T-helper 1 cell treated with Interleukin-12 subunit alpha and Interleukin-12 subunit beta and Interleukin-4 antibody, amounts not matched to agents 30 ng/mL and 1 ng/mL, for 36 hours (primary cell): Measurements from ENCODE around the gene PAFAH1B2. TPM values are rescaled to one million over a fixed set of nuclear protein-coding genes. Genes with fewer than 3 reads are reported as not detected.

Experiments
- intact Hi-C: fragments of 100-400 bp; cut with micrococcal nuclease; formaldehyde crosslinking; loops from one replicate; pipeline ENCODE4 v1.15.1; 2024
- total RNA-seq: library from RNA; stranded (reverse); gene quantifications from 2 replicates; pipeline ENCODE4 v1.2.3, GENCODE V29; 2022

PAFAH1B2 gene
- total RNA-seq, 1 donor from 2014 or later = 63.2 TPM

DNA sequence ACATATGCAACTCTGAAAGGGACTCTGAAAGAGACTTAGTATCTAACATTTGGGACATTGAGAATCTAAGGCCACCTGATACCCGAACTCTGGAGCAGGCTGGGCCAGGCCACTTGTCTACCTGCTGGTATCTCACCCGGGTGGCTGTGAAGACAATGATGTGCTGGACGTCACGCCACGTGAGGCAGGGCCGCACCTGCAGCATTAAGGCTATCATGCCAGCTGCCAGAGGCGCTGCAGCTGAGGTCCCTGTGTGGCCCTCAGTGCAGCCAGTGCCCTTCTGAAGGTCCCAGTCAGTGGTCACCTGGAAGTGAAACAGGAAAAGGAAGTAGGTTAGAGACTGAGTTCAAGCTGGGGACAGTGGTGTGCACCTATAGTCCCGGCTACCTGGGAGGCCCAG is 75.4 kb downstream of the PAFAH1B2 start:
- intact Hi-C loops = no loop called here

DNA sequence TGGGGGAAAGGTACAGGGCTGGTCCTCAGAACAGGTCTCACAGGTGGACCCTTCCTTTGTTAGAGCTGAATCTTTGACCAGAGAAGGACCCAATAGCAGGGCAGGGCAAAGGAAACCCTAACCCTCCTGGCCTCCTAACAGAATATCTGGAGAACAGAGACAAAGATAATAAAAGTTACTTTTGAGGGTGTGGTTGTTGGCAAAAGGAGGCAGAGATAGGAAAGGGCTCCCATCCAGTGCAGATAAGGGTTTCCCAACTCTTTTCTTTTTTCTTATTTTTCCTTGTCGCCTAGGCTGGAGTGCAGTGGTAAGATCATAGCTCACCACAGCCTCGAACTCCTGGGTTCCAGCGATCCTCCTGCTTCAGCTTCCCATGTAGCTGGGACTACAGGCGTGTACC is 75.9 kb downstream of the PAFAH1B2 start:
- intact Hi-C loops = no loop called here

DNA sequence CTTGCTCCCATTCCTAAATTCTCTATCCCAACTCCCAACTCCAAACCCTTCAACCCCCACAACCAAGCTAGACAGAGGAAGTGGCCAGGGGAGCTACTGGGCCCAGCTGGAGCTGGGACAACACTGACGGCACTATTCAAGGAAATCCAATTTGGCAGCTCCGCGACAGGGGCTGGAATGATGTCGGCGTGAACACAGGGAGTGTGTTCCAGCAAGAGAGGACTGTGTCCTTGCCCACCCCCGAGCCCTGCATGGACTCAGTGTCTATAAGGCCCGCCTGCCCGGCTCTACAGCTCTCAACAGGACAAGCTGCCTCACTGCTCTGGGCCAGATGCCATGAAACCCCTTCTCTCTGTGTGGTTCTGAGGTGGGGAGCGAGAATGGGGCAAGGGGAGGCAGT is 76.5 kb downstream of the PAFAH1B2 start:
- intact Hi-C loops = no loop called here

DNA sequence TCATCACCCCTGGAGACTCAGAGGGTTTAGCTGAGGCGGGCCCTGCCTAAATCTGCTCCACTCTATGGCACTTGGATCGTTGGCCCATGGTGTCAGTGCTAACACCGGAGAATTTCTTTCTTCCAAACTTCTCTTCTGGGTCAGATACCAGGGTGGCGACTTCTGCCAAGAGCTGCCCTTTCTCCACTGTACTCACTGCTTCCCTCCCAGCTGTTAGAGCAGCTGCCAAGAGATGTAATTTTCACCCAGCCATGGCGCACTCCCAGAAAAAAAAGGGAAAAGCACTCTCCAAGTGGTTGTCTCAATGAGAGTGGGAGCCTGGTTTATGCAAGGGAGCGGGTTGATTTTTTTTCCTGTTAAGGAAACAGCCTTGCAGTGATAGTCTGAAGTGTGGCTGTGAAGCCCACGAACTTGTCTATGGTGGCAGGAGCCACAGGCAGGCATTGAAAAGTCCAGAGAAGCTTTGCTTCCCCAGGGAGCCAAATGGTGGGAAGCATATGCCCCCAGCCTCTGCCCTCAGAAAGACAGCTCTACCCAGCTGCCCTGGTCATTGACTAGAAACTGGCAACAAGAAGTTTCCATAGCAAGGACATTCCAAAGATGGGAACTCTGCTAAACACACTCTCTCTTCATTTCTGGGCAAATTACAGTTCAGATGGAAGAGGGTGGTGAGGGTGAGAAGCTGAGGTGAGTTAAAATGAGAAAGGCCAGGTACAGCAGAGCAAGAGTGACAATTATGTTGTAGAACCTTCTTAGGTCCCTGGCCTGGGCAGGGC is 77.1 kb downstream of the PAFAH1B2 start:
- intact Hi-C loops = no loop called here

DNA sequence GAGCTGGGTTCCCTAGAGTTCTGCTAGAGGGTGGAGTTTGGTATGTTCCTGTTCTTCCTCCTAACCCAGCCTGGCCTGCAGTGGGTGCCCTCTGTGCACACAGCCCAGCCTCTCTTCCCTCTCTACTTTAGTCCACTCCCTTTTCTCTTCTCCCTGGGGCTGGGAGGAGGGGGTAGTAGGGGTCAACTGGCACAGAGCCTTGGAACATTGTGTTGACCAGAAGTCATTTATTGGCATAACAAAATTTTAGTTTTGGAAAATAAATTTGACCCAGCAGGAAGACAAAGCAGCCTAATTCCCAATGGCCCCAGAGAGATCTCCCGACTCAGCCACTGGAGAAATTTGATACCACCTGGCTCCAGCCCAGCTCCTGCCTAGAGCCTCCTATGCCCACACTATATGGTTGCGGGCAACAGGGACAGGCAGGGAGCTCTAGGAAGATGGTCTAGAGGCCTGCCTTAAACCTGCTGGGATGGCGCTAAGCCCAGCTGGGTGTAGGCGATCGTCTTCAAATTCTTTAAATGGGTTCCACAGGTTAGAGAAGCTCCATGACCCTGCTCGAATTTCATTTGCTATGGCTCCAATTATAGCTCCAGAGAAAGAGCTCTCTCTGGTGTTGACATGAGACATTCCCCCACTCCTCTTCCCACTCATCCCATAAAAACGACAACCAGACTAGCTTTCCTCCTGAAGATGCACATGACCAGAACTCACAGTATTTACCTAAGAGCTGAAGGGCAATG is 77.9 kb downstream of the PAFAH1B2 start:
- intact Hi-C loops = no loop called here

DNA sequence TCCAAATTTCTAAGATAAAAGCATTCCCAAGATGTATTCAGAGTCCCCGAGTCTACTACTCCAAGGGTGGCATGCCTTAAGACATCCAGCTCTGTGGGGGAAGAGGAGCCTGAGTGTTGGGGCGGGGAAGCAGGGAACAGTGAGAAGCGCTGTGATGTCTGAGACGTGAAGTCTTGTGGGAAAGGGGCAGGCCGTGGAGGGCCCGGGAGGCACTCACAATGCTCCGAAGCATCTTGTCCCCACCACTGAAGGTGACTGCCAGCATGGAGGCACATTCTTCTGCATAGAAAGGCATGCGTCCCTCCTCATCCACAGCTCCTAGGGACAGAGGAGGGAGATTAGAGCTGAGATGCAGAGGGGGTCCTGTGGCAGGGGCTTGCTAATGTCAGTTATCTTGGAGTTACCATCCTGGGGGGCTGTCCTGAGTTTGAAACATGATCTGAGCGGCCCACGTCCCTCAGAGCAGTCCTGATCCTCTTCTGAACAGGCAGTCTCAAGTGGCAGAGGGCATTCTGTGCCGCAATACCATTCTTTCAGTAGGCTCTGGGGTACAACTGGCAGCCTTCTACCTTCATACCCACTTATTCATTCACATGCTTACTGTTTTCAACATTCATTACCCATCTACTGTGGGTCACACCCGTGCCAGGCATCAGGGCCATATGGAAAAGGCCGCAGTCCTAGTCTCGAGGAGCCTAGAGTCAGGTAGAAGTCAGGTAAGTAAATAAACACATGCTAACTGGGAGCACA is 79.1 kb downstream of the PAFAH1B2 start:
- intact Hi-C loops = no loop called here

DNA sequence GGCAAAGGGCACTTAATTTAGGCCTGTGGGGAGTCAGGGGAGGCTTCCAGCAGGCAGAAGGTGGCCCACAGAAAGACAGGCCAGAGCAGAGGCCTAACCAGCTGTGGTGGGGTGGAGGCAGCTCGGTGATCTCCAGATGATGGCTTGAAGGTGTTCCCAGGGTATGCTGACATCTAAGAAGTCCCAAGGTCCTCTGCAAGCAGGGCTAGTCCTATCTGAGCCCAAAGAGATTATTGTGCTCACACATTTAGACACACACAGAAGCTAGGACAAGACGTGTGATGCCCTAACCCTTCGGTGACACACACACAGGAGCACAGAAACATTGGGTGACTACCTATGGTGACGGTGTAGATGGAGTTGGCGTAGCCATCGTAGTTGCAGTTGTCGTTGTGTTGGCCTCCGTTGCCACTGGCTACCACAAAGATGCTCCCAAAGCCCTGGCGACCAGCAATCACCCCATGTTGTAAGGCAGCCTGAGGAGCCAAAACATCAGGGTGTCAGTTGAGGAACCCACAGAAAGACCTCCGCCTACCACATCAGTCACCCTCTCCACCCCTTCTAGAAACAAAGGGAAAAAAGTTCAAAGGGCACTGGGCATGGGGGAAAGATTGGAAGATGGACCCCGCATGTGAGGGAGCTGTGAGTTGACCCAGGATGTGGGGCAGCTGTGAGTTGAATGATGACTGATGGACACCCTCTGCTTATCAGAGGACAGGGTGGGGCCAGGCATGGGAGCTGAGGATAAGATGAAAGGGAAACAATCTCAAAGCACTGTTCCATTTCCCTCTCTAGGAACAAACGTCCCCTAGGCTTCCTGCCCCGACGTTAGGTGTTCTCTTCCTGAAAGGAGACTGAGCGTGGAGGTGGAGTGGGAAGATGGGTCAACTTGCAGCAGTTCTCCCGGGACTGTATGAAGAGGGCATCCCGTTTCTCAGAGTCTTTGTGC is 79.9 kb downstream of the PAFAH1B2 start:
- intact Hi-C loops = no loop called here

DNA sequence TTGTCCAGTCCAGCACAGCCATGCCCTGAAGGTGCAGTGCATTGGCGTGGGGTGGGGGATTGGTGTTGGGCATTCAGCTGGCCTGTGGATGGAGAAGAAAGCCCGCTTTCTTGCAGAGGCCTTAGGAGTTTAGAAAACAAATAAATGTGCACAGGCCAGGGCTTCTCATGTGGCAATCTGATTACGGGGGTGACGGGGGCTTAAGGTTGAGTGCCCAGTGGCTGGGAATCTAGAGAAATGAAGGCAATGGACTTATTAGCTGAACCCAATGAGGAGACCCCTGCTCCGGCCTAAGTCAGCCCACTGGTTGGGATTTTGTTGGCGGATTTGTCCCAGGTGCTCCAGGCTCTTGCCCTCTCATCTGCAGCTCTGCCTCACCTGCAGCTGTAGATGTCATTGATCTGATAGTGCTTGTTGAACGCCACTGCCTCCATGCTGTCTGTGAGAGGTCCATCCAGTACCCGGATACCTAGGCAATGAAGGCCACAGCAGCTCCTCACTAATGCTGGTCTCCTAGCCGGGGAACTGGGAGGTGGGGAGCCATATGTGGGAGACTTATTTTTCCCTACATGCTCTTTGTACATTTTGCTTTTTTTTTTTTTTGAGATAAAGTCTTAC is 81.6 kb downstream of the PAFAH1B2 start:
- intact Hi-C loops = loop anchor here (1.0 to 2.0 kb wide), 9 partner anchors 44 to 493 kb away; partner anchors contain the start of genes APOA5 and PAFAH1B2

Other genes starting within 250 kb of the PAFAH1B2 start
- 40.0 and 43.7 TPM in 2 replicates for gene SIK3, start 45.9 kb upstream of the PAFAH1B2 start, total RNA-seq
- gene SIDT2, start 34.5 kb downstream of the PAFAH1B2 start, total RNA-seq = 29.2 and 31.8 TPM in 2 replicates
- 5.8 and 6.0 TPM in 2 replicates for gene TAGLN, start 55.1 kb downstream of the PAFAH1B2 start, total RNA-seq
- 180 and 187 TPM in 2 replicates for gene PCSK7, start 87.8 kb downstream of the PAFAH1B2 start, total RNA-seq
- gene RNF214, start 88.4 kb downstream of the PAFAH1B2 start, total RNA-seq = 17.2 and 22.6 TPM in 2 replicates
- gene BACE1-AS, start 147.1 kb downstream of the PAFAH1B2 start, total RNA-seq = 4.3 and 6.1 TPM in 2 replicates
- gene BACE1, start 172.0 kb downstream of the PAFAH1B2 start, total RNA-seq = 0.41 and 0.47 TPM in 2 replicates
- gene CEP164, start 183.6 kb downstream of the PAFAH1B2 start, total RNA-seq = 32.8 and 33.8 TPM in 2 replicates